ENCODE measurements around the gene TMCC2.

The TMCC2 gene

DNA sequence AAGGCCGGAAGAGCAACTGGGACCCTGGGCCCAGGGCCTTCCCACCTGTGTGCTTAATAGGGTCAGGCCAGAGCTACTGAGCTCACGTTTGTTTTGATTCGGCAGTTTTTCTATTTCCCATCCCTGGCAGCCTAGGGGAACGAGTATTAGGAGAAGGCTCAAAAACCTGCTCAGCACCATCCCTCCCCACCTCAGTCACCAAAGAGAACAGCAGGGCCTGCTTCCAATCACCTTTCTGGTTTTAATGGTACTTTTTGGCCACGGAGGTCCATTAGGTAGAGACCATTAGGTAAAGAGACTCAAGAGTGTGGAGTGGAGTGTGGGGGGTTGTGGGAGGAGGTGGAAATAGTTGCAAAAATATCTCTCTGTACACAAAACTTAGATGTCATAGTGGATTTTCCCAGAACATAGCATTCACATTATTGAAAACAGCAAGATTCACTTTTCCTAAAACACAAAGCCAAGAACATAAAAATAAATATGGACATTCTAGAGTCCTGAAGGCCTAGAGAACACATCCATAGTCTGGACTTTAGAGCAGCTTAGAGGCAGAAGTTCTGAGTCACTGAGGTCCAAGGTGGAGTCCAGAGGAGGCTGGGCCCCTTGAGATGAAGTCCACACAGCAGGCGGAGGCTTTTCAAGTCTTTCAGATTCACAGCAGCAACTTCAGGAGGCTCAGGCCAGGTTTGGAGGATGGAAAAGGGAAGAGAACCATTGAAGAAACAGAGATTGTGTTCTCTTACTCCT is 74.3 kb downstream of the TMCC2 start:
- TF ChIP-seq ZC3H10 (CRISPR knock-in tag; IDR thresholded peaks at IDR 0.05) (no peak), TOX (CRISPR knock-in tag; IDR thresholded peaks at IDR 0.05; ENCODE audit: borderline replicate concordance) (no peak), GLIS3 (CRISPR knock-in tag; IDR thresholded peaks at IDR 0.05) (no peak), ZFP3 (CRISPR knock-in tag; IDR thresholded peaks at IDR 0.05) (no peak)
- TF ChIP-seq, protein P1, sequence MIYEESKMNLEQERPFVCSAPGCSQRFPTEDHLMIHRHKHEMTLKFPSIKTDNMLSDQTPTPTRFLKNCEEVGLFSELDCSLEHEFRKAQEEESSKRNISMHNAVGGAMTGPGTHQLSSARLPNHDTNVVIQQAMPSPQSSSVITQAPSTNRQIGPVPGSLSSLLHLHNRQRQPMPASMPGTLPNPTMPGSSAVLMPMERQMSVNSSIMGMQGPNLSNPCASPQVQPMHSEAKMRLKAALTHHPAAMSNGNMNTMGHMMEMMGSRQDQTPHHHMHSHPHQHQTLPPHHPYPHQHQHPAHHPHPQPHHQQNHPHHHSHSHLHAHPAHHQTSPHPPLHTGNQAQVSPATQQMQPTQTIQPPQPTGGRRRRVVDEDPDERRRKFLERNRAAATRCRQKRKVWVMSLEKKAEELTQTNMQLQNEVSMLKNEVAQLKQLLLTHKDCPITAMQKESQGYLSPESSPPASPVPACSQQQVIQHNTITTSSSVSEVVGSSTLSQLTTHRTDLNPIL (CRISPR knock-in tag; IDR thresholded peaks at IDR 0.05; ENCODE audit: low read depth): no peak
- TF ChIP-seq, protein P2, sequence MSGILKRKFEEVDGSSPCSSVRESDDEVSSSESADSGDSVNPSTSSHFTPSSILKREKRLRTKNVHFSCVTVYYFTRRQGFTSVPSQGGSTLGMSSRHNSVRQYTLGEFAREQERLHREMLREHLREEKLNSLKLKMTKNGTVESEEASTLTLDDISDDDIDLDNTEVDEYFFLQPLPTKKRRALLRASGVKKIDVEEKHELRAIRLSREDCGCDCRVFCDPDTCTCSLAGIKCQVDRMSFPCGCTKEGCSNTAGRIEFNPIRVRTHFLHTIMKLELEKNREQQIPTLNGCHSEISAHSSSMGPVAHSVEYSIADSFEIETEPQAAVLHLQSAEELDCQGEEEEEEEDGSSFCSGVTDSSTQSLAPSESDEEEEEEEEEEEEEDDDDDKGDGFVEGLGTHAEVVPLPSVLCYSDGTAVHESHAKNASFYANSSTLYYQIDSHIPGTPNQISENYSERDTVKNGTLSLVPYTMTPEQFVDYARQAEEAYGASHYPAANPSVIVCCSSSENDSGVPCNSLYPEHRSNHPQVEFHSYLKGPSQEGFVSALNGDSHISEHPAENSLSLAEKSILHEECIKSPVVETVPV (CRISPR knock-in tag; IDR thresholded peaks at IDR 0.05): no peak
- peak; percentile 1; the same call in 2 of the 3 replicates for ATAC-seq

DNA sequence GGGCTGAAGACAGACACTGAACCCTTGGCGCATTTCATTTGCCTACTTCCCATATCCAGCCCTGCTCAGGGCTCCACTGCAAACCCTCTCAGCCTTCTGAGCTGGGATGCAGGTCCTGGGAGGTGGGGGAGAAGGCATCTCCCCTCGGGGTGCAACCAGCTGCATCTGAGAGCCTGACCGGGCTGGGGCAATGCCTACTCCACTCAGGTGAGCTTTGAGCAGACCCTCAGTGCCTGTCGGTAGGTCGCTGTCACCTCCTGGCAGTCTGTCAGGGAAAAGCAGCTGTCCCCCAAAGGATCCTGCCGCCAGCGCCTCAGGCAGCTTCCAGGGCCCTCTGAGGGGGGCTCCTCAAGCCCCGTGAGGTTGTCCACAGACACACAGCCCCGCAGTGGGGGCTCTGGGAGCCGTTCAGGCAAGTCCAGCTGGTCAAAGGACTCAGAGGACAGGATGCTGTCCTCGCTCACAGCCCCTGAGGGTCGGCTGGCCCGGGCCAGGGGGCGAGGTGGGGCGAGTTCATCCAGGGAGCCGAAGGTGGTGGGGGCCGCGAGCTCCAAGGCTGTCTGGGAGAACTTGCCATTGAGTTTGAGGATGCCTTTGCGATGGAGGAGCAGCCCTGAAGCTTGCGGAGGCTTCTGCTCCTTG is 75.6 kb downstream of the TMCC2 start:
- no peak for ATAC-seq
- TF ChIP-seq BACH2 (CRISPR knock-in tag; IDR thresholded peaks at IDR 0.05; ENCODE audit: borderline replicate concordance) (no peak), PPARA (CRISPR knock-in tag; IDR thresholded peaks at IDR 0.05; ENCODE audit: borderline replicate concordance) (no peak), ZC3H10 (CRISPR knock-in tag; IDR thresholded peaks at IDR 0.05) (no peak), ZFP3 (CRISPR knock-in tag; IDR thresholded peaks at IDR 0.05) (no peak), GLIS3 (CRISPR knock-in tag; IDR thresholded peaks at IDR 0.05) (no peak), TOX (CRISPR knock-in tag; IDR thresholded peaks at IDR 0.05; ENCODE audit: borderline replicate concordance) (no peak), ESRRG (CRISPR knock-in tag; IDR thresholded peaks at IDR 0.05) (no peak), ZFP30 (CRISPR knock-in tag; IDR thresholded peaks at IDR 0.05) (no peak), ZNF70 (CRISPR knock-in tag; IDR thresholded peaks at IDR 0.05) (no peak)
- TF ChIP-seq, protein P3, sequence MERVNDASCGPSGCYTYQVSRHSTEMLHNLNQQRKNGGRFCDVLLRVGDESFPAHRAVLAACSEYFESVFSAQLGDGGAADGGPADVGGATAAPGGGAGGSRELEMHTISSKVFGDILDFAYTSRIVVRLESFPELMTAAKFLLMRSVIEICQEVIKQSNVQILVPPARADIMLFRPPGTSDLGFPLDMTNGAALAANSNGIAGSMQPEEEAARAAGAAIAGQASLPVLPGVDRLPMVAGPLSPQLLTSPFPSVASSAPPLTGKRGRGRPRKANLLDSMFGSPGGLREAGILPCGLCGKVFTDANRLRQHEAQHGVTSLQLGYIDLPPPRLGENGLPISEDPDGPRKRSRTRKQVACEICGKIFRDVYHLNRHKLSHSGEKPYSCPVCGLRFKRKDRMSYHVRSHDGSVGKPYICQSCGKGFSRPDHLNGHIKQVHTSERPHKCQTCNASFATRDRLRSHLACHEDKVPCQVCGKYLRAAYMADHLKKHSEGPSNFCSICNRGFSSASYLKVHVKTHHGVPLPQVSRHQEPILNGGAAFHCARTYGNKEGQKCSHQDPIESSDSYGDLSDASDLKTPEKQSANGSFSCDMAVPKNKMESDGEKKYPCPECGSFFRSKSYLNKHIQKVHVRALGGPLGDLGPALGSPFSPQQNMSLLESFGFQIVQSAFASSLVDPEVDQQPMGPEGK (CRISPR knock-in tag; IDR thresholded peaks at IDR 0.05; ENCODE audit: borderline replicate concordance): no peak
- TF ChIP-seq, protein P1 (CRISPR knock-in tag; IDR thresholded peaks at IDR 0.05; ENCODE audit: low read depth): no peak
- TF ChIP-seq, protein P2 (CRISPR knock-in tag; IDR thresholded peaks at IDR 0.05): no peak
- TF ChIP-seq, protein P4, sequence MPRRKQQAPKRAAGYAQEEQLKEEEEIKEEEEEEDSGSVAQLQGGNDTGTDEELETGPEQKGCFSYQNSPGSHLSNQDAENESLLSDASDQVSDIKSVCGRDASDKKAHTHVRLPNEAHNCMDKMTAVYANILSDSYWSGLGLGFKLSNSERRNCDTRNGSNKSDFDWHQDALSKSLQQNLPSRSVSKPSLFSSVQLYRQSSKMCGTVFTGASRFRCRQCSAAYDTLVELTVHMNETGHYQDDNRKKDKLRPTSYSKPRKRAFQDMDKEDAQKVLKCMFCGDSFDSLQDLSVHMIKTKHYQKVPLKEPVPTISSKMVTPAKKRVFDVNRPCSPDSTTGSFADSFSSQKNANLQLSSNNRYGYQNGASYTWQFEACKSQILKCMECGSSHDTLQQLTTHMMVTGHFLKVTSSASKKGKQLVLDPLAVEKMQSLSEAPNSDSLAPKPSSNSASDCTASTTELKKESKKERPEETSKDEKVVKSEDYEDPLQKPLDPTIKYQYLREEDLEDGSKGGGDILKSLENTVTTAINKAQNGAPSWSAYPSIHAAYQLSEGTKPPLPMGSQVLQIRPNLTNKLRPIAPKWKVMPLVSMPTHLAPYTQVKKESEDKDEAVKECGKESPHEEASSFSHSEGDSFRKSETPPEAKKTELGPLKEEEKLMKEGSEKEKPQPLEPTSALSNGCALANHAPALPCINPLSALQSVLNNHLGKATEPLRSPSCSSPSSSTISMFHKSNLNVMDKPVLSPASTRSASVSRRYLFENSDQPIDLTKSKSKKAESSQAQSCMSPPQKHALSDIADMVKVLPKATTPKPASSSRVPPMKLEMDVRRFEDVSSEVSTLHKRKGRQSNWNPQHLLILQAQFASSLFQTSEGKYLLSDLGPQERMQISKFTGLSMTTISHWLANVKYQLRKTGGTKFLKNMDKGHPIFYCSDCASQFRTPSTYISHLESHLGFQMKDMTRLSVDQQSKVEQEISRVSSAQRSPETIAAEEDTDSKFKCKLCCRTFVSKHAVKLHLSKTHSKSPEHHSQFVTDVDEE (CRISPR knock-in tag; IDR thresholded peaks at IDR 0.05): no peak

DNA sequence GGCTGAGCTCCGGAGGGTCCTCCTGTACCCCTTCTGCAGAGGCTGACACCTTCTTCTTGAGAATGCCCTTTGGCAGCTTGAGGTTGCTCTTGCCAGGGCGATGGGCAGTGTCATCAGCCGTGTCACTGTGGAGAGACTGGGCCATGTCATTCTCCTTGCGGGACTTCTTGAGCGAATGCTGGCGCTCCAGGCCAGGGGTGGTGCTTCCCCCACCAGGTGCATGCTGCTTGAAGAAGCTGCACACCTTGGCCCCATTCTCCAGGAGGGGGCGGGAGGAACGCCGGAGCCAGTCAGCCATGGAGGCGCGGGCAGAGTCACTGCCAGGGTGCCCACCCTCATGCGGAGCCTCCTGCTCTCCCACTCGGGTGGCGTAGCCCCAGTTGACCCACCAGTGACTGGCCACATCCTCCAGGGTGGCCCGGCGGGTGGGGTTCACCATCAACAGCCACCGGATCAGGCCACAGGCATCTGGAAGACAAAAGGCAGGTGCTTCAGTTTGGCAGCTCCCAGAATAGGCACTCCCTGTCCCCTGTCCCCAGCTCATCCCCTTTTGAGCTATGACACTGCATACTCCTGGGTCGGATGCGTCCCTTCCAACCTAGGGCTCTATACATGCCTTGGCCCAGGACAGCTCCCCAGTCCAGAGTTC is 76.4 kb downstream of the TMCC2 start:
- ATAC-seq: no peak
- TF ChIP-seq, protein P3 (CRISPR knock-in tag; IDR thresholded peaks at IDR 0.05; ENCODE audit: borderline replicate concordance): no peak
- TF ChIP-seq CSDC2 (CRISPR knock-in tag; IDR thresholded peaks at IDR 0.05): no peak
- no peak for TF ChIP-seq ARNTL (CRISPR knock-in tag; IDR thresholded peaks at IDR 0.05; ENCODE audit: borderline replicate concordance, low read depth)
- no peak for TF ChIP-seq OSR1 (CRISPR knock-in tag; IDR thresholded peaks at IDR 0.05)
- no peak for TF ChIP-seq BACH2 (CRISPR knock-in tag; IDR thresholded peaks at IDR 0.05; ENCODE audit: borderline replicate concordance)
- no peak for TF ChIP-seq ZNF70 (CRISPR knock-in tag; IDR thresholded peaks at IDR 0.05)
- TF ChIP-seq, protein P4 (CRISPR knock-in tag; IDR thresholded peaks at IDR 0.05): no peak
- no peak for TF ChIP-seq RARB (CRISPR knock-in tag; IDR thresholded peaks at IDR 0.05)
- no peak for TF ChIP-seq ESRRG (CRISPR knock-in tag; IDR thresholded peaks at IDR 0.05)
- TF ChIP-seq ISL1 (CRISPR knock-in tag; IDR thresholded peaks at IDR 0.05): no peak
- TF ChIP-seq TOX (CRISPR knock-in tag; IDR thresholded peaks at IDR 0.05; ENCODE audit: borderline replicate concordance): no peak
